K562 (cell line): ENCODE measurements around the gene FAM98C. TPM values are rescaled to one million over a fixed set of nuclear protein-coding genes. Genes with fewer than 3 reads are reported as not detected.

ENCODE experiments used
- ATAC-seq: fragments of 200-7000 bp; cut with Tn5 transposase; 3 replicates; pipeline ENCODE4 v1.9.1; 2020; ENCODE audit warnings: moderate library complexity
- BruUV-seq: library from RNA; stranded (reverse); fragments of 400-500 nt; replicated peaks from 2 replicates; lab custom pipeline; 2021; lab: Mats Ljungman, UMichigan
- CTCF ChIA-PET: fragments of 300-600 bp; formaldehyde crosslinking; extraction: SDS; loops from one replicate; lab custom pipeline; 2021; ENCODE audit warnings: low intra/inter-chr PET ratio; lab: Yijun Ruan, JAX
- POLR2A ChIA-PET: fragments of 300-600, 350-650 bp; sonication (Branson Sonifier 250); formaldehyde crosslinking; extraction: SDS; loops from one replicate; lab custom pipeline; 2021; ENCODE audit warnings: antibody characterized with exemption, inconsistent platforms; lab: Yijun Ruan, JAX
- DNase-seq, 4 experiments: peaks; one replicate each; pipeline versions ENCODE4 v3.0.0 to v3.0.0-alpha.2; 2011 to 2018; ENCODE audit warnings: low spot score in 3 of 4, mixed read lengths in 3 of 4; ENCODE audit errors: extremely low read depth in 1 of 4
- FAIRE-seq: peaks from 2 replicates; lab custom pipeline; 2011; peaks lifted over from hg19 to GRCh38; lab: Jason Lieb, UNC
- H2AFZ ChIP-seq: 2 replicates; pipeline ENCODE4 v1.6.0; 2011; ENCODE audit warnings: low read depth, low read length, control low read depth, inconsistent platforms
- H3K27ac ChIP-seq: fragments of 200-600 bp; 3 replicates; pipeline ENCODE4 v1.8.0; 2011; ENCODE audit warnings: low read depth, mild to moderate bottlenecking, control low read depth, inconsistent platforms, low read length, moderate library complexity, mixed read lengths; ENCODE audit errors: extremely low read depth
- H3K27me3 ChIP-seq, 2 experiments: fragments of 300-600 bp in 1 of 2; 2 replicates in 1 of 2; 3 replicates in 1 of 2; pipeline versions ENCODE4 v1.6.0 to v1.8.0; 2011; ENCODE audit warnings: inconsistent platforms in 2 of 2, low read length in 2 of 2, mild to moderate bottlenecking in 1 of 2, mixed read lengths in 1 of 2, moderate library complexity in 1 of 2; ENCODE audit not compliant: control insufficient read depth in 2 of 2, insufficient read depth in 2 of 2
- H3K36me3 ChIP-seq: fragments of 300-600 bp; 3 replicates; pipeline ENCODE4 v1.8.0; 2011; ENCODE audit warnings: mild to moderate bottlenecking, low read length, inconsistent platforms; ENCODE audit not compliant: control insufficient read depth, insufficient read depth
- H3K4me1 ChIP-seq, 2 experiments: fragments of 200-600 bp in 1 of 2; replicated peaks in 1 of 2; 2 replicates in 1 of 2; 3 replicates in 1 of 2; pipeline versions ENCODE4 v1.5.1 to v1.8.0; 2011; ENCODE audit warnings: inconsistent platforms in 2 of 2, low read length in 2 of 2, mild to moderate bottlenecking in 1 of 2, mixed read lengths in 1 of 2, moderate library complexity in 1 of 2; ENCODE audit not compliant: control insufficient read depth in 2 of 2, insufficient read depth in 2 of 2
- H3K4me2 ChIP-seq: 2 replicates; pipeline ENCODE4 v1.6.1; 2011; ENCODE audit warnings: low read length, control low read depth, inconsistent platforms, mixed read lengths; ENCODE audit not compliant: insufficient read depth
- H3K4me3 ChIP-seq: fragments of 200-600 bp; sonication (generic), shearing (Covaris generic); 2 replicates; pipeline ENCODE4 v1.5.1; 2016; ENCODE audit warnings: control low read depth, inconsistent platforms
- H3K79me2 ChIP-seq: fragments of 200-600 bp; 3 replicates; pipeline ENCODE4 v1.8.0; 2011; ENCODE audit warnings: low read length, inconsistent platforms; ENCODE audit not compliant: control insufficient read depth, insufficient read depth
- H3K9ac ChIP-seq, 2 experiments: 2 replicates each; pipeline versions ENCODE4 v1.6.0 to v1.6.1; 2011; ENCODE audit warnings: low read depth in 2 of 2, low read length in 2 of 2, control low read depth in 1 of 2, inconsistent platforms in 1 of 2, mild to moderate bottlenecking in 1 of 2, mixed read lengths in 1 of 2; ENCODE audit not compliant: insufficient read depth in 1 of 2
- H3K9me1 ChIP-seq: one replicate; pipeline ENCODE4 v1.6.0; 2011; ENCODE audit warnings: inconsistent platforms, mild to moderate bottlenecking, low read length, moderate library complexity; ENCODE audit not compliant: control insufficient read depth, insufficient read depth
- H3K9me3 ChIP-seq: replicated peaks from 2 replicates; pipeline ENCODE4 v1.5.1; 2011; ENCODE audit warnings: low read depth, low read length, inconsistent platforms; ENCODE audit not compliant: control insufficient read depth, insufficient read depth
- H4K20me1 ChIP-seq: replicated peaks from 2 replicates; pipeline ENCODE4 v1.6.1; 2011; ENCODE audit warnings: low read length, inconsistent platforms, mixed read lengths; ENCODE audit not compliant: control insufficient read depth, insufficient read depth
- CC2D1A ChIP-seq: fragments of 450-650 bp; IDR thresholded peaks from 2 replicates; pipeline ENCODE4 v1.6.1; 2017; ENCODE audit warnings: mild to moderate bottlenecking
- HDAC2 ChIP-seq: fragments of 450-650 bp; IDR thresholded peaks from 2 replicates; pipeline ENCODE4 v1.6.1; 2016; ENCODE audit warnings: mild to moderate bottlenecking
- HMG20B ChIP-seq: fragments of 250-450 bp; sonication (Bioruptor Pico); IDR thresholded peaks from 2 replicates; pipeline ENCODE4 v1.5.0; 2021; ENCODE audit warnings: mild to moderate bottlenecking
- MTA2 ChIP-seq: fragments of 450-650 bp; IDR thresholded peaks from 2 replicates; pipeline ENCODE4 v1.6.1; 2016; ENCODE audit warnings: low read depth
- PHF21A ChIP-seq: fragments of 450-650 bp; IDR thresholded peaks from 2 replicates; pipeline ENCODE4 v1.6.1; 2017; ENCODE audit warnings: low read depth, borderline replicate concordance
- PHF8 ChIP-seq: fragments of 200-600 bp; sonication (generic); IDR thresholded peaks from 2 replicates; pipeline ENCODE4 v1.6.1; 2012; ENCODE audit warnings: mixed run types, mild to moderate bottlenecking, inconsistent platforms, low read length, moderate library complexity, borderline replicate concordance
- RHOXF2B ChIP-seq: fragments of 250-450 bp; sonication (Bioruptor Pico); conservative IDR thresholded peaks from 2 replicates; pipeline ENCODE4 v1.5.1; 2021
- SAFB2 ChIP-seq: fragments of 200-400 bp; formaldehyde crosslinking; IDR thresholded peaks from 2 replicates; pipeline ENCODE4 v1.6.1; 2018; ENCODE audit warnings: borderline replicate concordance, low read length, low read depth, moderate library complexity; ENCODE audit not compliant: severe bottlenecking
- SMAD4 ChIP-seq: fragments of 250-450 bp; sonication (Bioruptor Pico); conservative IDR thresholded peaks from 2 replicates; pipeline ENCODE4 v1.8.0; 2021; ENCODE audit warnings: inconsistent platforms, mild to moderate bottlenecking, moderate library complexity
- SRF ChIP-seq, 2 experiments: fragments of 250-450, 450-650 bp in 1 of 2; sonication (Bioruptor Pico) in 1 of 2; sonication (generic) in 1 of 2; formaldehyde crosslinking; IDR thresholded peaks; 2 replicates each; pipeline versions ENCODE4 v1.5.0 to v1.5.1; 2020 to 2022; ENCODE audit warnings: mild to moderate bottlenecking in 1 of 2, missing genetic modification reagents in 1 of 2
- ZNF133 ChIP-seq: fragments of 250-450 bp; sonication (Bioruptor Pico); IDR thresholded peaks from 2 replicates; pipeline ENCODE4 v1.4.0; 2020; ENCODE audit warnings: mild to moderate bottlenecking
- ZNF263 ChIP-seq: sonication (generic); formaldehyde crosslinking; IDR thresholded peaks from 2 replicates; pipeline ENCODE4 v1.8.0; 2022; ENCODE audit warnings: mild to moderate bottlenecking, missing genetic modification reagents, borderline replicate concordance
- ZNF77 ChIP-seq: fragments of 250-450 bp; sonication (Bioruptor Pico); IDR thresholded peaks from 2 replicates; pipeline ENCODE4 v1.5.0; 2020
- WGBS: fragments of 100-300 bp; shearing (Covaris generic); methylation state at CpG from one replicate; pipeline ENCODE4 v1.1.6; 2016; ENCODE audit warnings: low coverage, mixed read lengths; ENCODE audit not compliant: insufficient coverage; ENCODE audit errors: missing lambda C conversion rate; 5-methylcytosine and 5-hydroxymethylcytosine counted together
- in situ Hi-C: fragments of 300-500 bp; cut with MboI; formaldehyde crosslinking; loops from 4 replicates; pipeline ENCODE4 v1.15.0; 2018; ENCODE audit warnings: inconsistent platforms, mixed read lengths
- intact Hi-C: fragments of 100-400 bp; cut with micrococcal nuclease; formaldehyde crosslinking; loops from 2 replicates; pipeline ENCODE4 v1.14.2; 2022
- polyA plus RNA-seq, 8 experiments: library from polyadenylated mRNA; depleted of rRNA in 4 of 8; stranded (reverse) in 5 of 8; unstranded in 3 of 8; fragments of >200 nt; fragmentation: Nextera tagmentation in 2 of 8; fragmentation: Illumina TruSeq in 1 of 8; extraction: Ambion mirVana in 2 of 8; extraction: Trizol in 1 of 8; gene quantifications; 2 replicates each; pipeline versions ENCODE4 v1.2.1 to v1.2.3, GENCODE V29; 2011 to 2014; ENCODE audit warnings: inconsistent platforms in 1 of 8, missing spikeins in 1 of 8
- total RNA-seq, 7 experiments: library from RNA; depleted of rRNA in 6 of 7; stranded (reverse); fragments of >200 nt in 6 of 7; fragmentation: Illumina TruSeq in 2 of 7; extraction: Trizol in 2 of 7; gene quantifications; 2 replicates each; pipeline versions ENCODE4 v1.2.1 to v1.2.3, GENCODE V29; 2011 to 2021; ENCODE audit warnings: low replicate concordance in 1 of 7
- TF ChIP-seq, protein P1 (sequence below): sonication (generic); formaldehyde crosslinking; IDR thresholded peaks from 2 replicates; pipeline ENCODE4 v1.8.0; 2023; ENCODE audit warnings: mild to moderate bottlenecking, missing genetic modification reagents
- TF ChIP-seq, protein P2 (sequence below), 2 experiments: IDR thresholded peaks; 2 replicates each; pipeline ENCODE4 v1.6.1; 2011; ENCODE audit warnings: borderline replicate concordance in 1 of 2, control low read depth in 1 of 2, low read depth in 1 of 2, low read length in 1 of 2, mild to moderate bottlenecking in 1 of 2, mixed read lengths in 1 of 2, moderate library complexity in 1 of 2; ENCODE audit not compliant: insufficient read depth in 1 of 2, insufficient read length in 1 of 2, poor library complexity in 1 of 2, severe bottlenecking in 1 of 2; ENCODE audit errors: extremely low read depth in 1 of 2

Gene FAM98C
- total and polyA plus RNA-seq, 9 of the 15 experiments (the other 6 are each of a cell fraction or from before 2014, with no cell fraction given), result 1.7 to 43.8 (median 13.7) TPM

DNA sequence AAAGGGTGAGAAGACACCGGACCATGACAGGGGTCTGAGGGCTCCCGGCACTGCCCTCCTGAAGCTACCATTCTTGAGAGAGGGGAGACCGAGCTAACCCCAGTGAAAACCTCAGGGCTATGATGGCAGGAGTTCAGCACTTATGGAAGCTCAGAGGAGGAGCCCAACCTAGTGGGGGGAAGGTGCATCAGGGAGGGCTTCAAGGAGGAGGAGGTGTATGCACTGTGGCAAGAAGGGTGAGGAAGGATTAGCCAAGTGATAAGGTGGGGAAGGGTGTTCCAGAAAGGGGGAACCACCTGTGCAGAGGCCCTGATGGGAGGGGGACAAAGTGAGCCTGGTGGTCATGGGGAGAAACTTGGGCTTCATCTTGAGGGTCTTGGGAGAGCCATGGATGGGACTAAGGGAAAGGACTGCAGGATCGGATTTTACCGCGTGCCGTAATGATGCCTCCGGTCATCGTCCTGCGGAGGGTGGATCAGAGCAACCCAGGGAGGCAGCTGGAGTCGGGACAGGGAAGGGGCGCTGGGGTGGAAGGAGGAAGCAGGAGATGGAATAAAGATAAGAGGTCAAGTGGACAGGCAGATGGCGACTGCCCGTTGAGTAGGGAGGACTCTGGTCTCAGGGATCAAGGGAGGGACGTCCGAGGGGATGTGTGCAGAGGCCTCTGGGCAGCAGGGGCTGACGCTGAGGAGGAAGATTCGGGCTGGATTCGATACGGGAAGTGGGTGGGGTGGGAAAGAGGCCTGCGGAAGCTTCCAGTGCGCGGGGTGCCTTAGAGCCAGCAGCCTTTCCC is 41.9 kb upstream of the FAM98C start (continued):
- TF ChIP-seq, protein P1, sequence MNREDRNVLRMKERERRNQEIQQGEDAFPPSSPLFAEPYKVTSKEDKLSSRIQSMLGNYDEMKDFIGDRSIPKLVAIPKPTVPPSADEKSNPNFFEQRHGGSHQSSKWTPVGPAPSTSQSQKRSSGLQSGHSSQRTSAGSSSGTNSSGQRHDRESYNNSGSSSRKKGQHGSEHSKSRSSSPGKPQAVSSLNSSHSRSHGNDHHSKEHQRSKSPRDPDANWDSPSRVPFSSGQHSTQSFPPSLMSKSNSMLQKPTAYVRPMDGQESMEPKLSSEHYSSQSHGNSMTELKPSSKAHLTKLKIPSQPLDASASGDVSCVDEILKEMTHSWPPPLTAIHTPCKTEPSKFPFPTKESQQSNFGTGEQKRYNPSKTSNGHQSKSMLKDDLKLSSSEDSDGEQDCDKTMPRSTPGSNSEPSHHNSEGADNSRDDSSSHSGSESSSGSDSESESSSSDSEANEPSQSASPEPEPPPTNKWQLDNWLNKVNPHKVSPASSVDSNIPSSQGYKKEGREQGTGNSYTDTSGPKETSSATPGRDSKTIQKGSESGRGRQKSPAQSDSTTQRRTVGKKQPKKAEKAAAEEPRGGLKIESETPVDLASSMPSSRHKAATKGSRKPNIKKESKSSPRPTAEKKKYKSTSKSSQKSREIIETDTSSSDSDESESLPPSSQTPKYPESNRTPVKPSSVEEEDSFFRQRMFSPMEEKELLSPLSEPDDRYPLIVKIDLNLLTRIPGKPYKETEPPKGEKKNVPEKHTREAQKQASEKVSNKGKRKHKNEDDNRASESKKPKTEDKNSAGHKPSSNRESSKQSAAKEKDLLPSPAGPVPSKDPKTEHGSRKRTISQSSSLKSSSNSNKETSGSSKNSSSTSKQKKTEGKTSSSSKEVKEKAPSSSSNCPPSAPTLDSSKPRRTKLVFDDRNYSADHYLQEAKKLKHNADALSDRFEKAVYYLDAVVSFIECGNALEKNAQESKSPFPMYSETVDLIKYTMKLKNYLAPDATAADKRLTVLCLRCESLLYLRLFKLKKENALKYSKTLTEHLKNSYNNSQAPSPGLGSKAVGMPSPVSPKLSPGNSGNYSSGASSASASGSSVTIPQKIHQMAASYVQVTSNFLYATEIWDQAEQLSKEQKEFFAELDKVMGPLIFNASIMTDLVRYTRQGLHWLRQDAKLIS (CRISPR knock-in tag), result no peak
- TF ChIP-seq HDAC2 (0 out of 2 replicates have a peak, but pooled peaks have one; percentile 21), SRF (CRISPR knock-in tag; IDR thresholded peaks at IDR 0.05) (peak in 1 of 2 experiments; percentile 61; a peak in 1 of 4 replicates)

- in situ Hi-C loops, result no loop called here
- no peak overlapping the region for H3K27ac ChIP-seq
- H3K4me1 ChIP-seq, result peaks cover 10 to 26% of the 10 kb centered on the region in 2 experiments; a peak in 4 of 5 replicates
- DNase-seq, result peak; percentile 91 to 92 (median 91)
- peaks cover 10% of the 10 kb centered on the region; the same call in 1 of the 2 replicates for H4K20me1 ChIP-seq
- intact Hi-C loops, result no loop called here
- no peaks in the 10 kb centered on the region for H3K9me1 ChIP-seq
- BruUV-seq, result no TSS peak
- no peak for FAIRE-seq
- CTCF ChIA-PET, result no interaction called here
- no peaks in the 10 kb centered on the region for H3K36me3 ChIP-seq
- POLR2A ChIA-PET, result interaction anchor here (0.6 to 1.9 kb wide), 5 partner anchors 8 to 159 kb away, joined by 3 to 8 read pairs (median 3); partner anchors contain the start of gene PSMD8
- H3K9ac ChIP-seq, result peak overlapping the region in 1 of 2 experiments; percentile 88; a peak in 2 of 4 replicates
- WGBS, result 2% methylated on average over 26 of the region's 37 CpGs
- peak overlapping the region; percentile 64 for H3K4me3 ChIP-seq
- H3K79me2 ChIP-seq, result no peaks in the 10 kb centered on the region
- H3K4me2 ChIP-seq, result peak overlapping the region; percentile 91
- H3K27me3 ChIP-seq, result peaks cover 24 to 26% of the 10 kb centered on the region in 2 experiments
- ATAC-seq, result peak; percentile 90
- H3K9me3 ChIP-seq, result no peaks in the 10 kb centered on the region
- H2AFZ ChIP-seq, result peak overlapping the region; percentile 98
- TF ChIP-seq ZNF263 (no peak), PHF8 (peak; percentile 27; the same call in 1 of the 2 replicates), SAFB2 (no peak), RHOXF2B (no peak), SMAD4 (CRISPR knock-in tag) (no peak), MTA2 (no peak), ZNF77 (CRISPR knock-in tag) (no peak), PHF21A (0 out of 2 replicates have a peak, but pooled peaks have one; percentile 31), CC2D1A (no peak), HMG20B (CRISPR knock-in tag) (no peak), ZNF133 (CRISPR knock-in tag) (no peak)
- TF ChIP-seq, protein P2, sequence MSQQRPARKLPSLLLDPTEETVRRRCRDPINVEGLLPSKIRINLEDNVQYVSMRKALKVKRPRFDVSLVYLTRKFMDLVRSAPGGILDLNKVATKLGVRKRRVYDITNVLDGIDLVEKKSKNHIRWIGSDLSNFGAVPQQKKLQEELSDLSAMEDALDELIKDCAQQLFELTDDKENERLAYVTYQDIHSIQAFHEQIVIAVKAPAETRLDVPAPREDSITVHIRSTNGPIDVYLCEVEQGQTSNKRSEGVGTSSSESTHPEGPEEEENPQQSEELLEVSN (IDR thresholded peaks at IDR 0.05; ENCODE audit: borderline replicate concordance in 1 of 2, extremely low read depth in 1 of 2, insufficient read depth in 1 of 2, insufficient read length in 1 of 2, low read depth in 1 of 2, low read length in 1 of 2, poor library complexity in 1 of 2, severe bottlenecking in 1 of 2), result peak in 1 of 2 experiments; percentile 35
Measured at GRCh38 chr19:38361633-38362075, 41.2 kb upstream of the FAM98C start.
